Epithelial cell of proximal tubule (primary cell): ENCODE results near the gene TLDC2. TPM values are rescaled to one million over a fixed set of nuclear protein-coding genes. Genes with fewer than 3 reads are reported as not detected.
"Not testable (repeated sequence)": the region's sequence is repeated elsewhere in the genome, so short reads cannot be mapped to it uniquely, and the experiment has no call there.

Experiments used
- DNase-seq: peaks from one replicate; pipeline ENCODE4 v3.0.0-alpha.2; 2011; ENCODE audit warnings: low read depth
- H3K4me3 ChIP-seq: 2 replicates; pipeline ENCODE4 v1.5.1; 2011; ENCODE audit warnings: low read depth, mild to moderate bottlenecking, low read length
- CTCF ChIP-seq: conservative IDR thresholded peaks from 2 replicates; pipeline ENCODE4 v1.5.1; 2012; ENCODE audit warnings: low read depth, mild to moderate bottlenecking, low read length
- total RNA-seq: library from RNA; depleted of rRNA; stranded (reverse); fragments of >200 nt; gene quantifications from 2 replicates; pipeline ENCODE4 v1.2.3, GENCODE V29; 2015

The TLDC2 gene
- total RNA-seq, 1 donor from 2014 or later: 0.17 TPM

- no peak for TF ChIP-seq CTCF
- H3K4me3 ChIP-seq: no peak overlapping the region
- DNase-seq: no peak
Observed at GRCh38 chr20:36872852-36873251, 3.1 kb upstream of the TLDC2 start.

GRCh38 chr20:36873498-36874189 lies 2.3 kb upstream of the TLDC2 start:
- DNase-seq: no peak
- no peak overlapping the region for H3K4me3 ChIP-seq
- no peak for TF ChIP-seq CTCF

- not testable (repeated sequence) for DNase-seq, H3K4me3 ChIP-seq
Observed at GRCh38 chr20:36875093-36875492, 845 bp upstream of the TLDC2 start.

- no peak for TF ChIP-seq CTCF
- no peak for DNase-seq
- H3K4me3 ChIP-seq: no peak overlapping the region
Observed at GRCh38 chr20:36876473-36876833, 515 bp downstream of the TLDC2 start.

- TF ChIP-seq CTCF: no peak
- DNase-seq: no peak
- H3K4me3 ChIP-seq: no peak overlapping the region
Observed at GRCh38 chr20:36878941-36879340, 3.0 kb downstream of the TLDC2 start.

- no peak for TF ChIP-seq CTCF
- no peak overlapping the region for H3K4me3 ChIP-seq
- DNase-seq: no peak
Observed at GRCh38 chr20:36880741-36881250, 4.9 kb downstream of the TLDC2 start.

- no peak for TF ChIP-seq CTCF
- DNase-seq: no peak
- no peak overlapping the region for H3K4me3 ChIP-seq
Observed at GRCh38 chr20:36881331-36881730, 5.4 kb downstream of the TLDC2 start.
